HCT116 (cell line): ENCODE results near the gene SAP30L. TPM values are rescaled to one million over a fixed set of nuclear protein-coding genes. Genes with fewer than 3 reads are reported as not detected.

ENCODE experiments used
- ATAC-seq: fragments of 200-7000 bp; cut with Tn5 transposase; 2 replicates; pipeline ENCODE4 v1.9.1; 2020; ENCODE audit warnings: mild to moderate bottlenecking, moderate library complexity
- BruUV-seq: library from RNA; stranded (reverse); fragments of 400-500 nt; replicated peaks from 2 replicates; lab custom pipeline; 2021; lab: Mats Ljungman, UMichigan
- CTCF ChIA-PET: fragments of 300-600 bp; sonication (Branson Sonifier 250); formaldehyde crosslinking; loops from one replicate; lab custom pipeline; 2021; ENCODE audit warnings: antibody characterized with exemption; lab: Charles Lee
- POLR2A ChIA-PET: fragments of 300-600, 350-600 bp; sonication (Branson Sonifier 250); formaldehyde crosslinking; loops from one replicate; lab custom pipeline; 2021; ENCODE audit warnings: antibody characterized with exemption; lab: Charles Lee
- RAD21 ChIA-PET, 2 experiments: fragments of 300-600 bp; sonication (Branson Sonifier 250); formaldehyde crosslinking; loops; one replicate each; lab custom pipeline; 2023; ENCODE audit warnings: low total read pairs in 2 of 2; ENCODE audit not compliant: uncharacterized antibody in 2 of 2, unreplicated experiment in 2 of 2, low non-redundant PET in 1 of 2; lab: Charles Lee
- DNase-seq: peaks from one replicate; pipeline ENCODE4 v3.0.0-alpha.2; 2010; ENCODE audit warnings: low read depth, low spot score
- H2AFZ ChIP-seq: fragments of 200-600 bp; shearing (Covaris generic), sonication (generic); 2 replicates; pipeline ENCODE4 v1.6.1; 2017; ENCODE audit warnings: low read depth, mixed run types, mixed read lengths, antibody characterized with exemption, low read length; ENCODE audit not compliant: poor library complexity, severe bottlenecking
- H3K27ac ChIP-seq: 2 replicates; pipeline ENCODE4 v1.5.1; 2012; ENCODE audit warnings: low read depth, low read length
- H3K27me3 ChIP-seq: fragments of 200-600 bp; sonication (generic); 2 replicates; pipeline ENCODE4 v1.6.1; 2016; ENCODE audit warnings: mixed run types, low read length, mixed read lengths; ENCODE audit not compliant: insufficient read depth
- H3K36me3 ChIP-seq, 2 experiments: fragments of 200-500 bp in 1 of 2; fragments of 200-600 bp in 1 of 2; sonication (Bioruptor generic) in 1 of 2; sonication (generic) in 1 of 2; 2 replicates each; pipeline versions ENCODE4 v1.5.1 to v1.6.1; 2014 to 2016; ENCODE audit warnings: low read length in 2 of 2, inconsistent platforms in 1 of 2, mixed read lengths in 1 of 2, mixed run types in 1 of 2; ENCODE audit not compliant: insufficient read depth in 2 of 2, control insufficient read depth in 1 of 2
- H3K4me1 ChIP-seq, 2 experiments: fragments of 200-600 bp in 1 of 2; sonication (generic) in 1 of 2; 2 replicates each; pipeline versions ENCODE4 v1.5.1 to v1.6.1; 2012 to 2017; ENCODE audit warnings: low read length in 2 of 2, inconsistent platforms in 1 of 2, mild to moderate bottlenecking in 1 of 2, mixed read lengths in 1 of 2, mixed run types in 1 of 2, moderate library complexity in 1 of 2; ENCODE audit not compliant: insufficient read depth in 2 of 2, control insufficient read depth in 1 of 2
- H3K4me2 ChIP-seq: fragments of 200-600 bp; sonication (generic); 2 replicates; pipeline ENCODE4 v1.6.1; 2017; ENCODE audit warnings: mixed run types, low read length, mixed read lengths
- H3K4me3 ChIP-seq, 2 experiments: fragments of 200-600 bp in 1 of 2; sonication (generic) in 1 of 2; replicated peaks in 1 of 2; 2 replicates each; pipeline ENCODE4 v1.5.1; 2011 to 2016; ENCODE audit warnings: low read length in 2 of 2, control low read depth in 1 of 2, low read depth in 1 of 2, mild to moderate bottlenecking in 1 of 2, mixed read lengths in 1 of 2, mixed run types in 1 of 2
- H3K79me2 ChIP-seq: fragments of 200-600 bp; sonication (generic); 2 replicates; pipeline ENCODE4 v1.6.1; 2017; ENCODE audit warnings: mild to moderate bottlenecking, mixed run types, low read length, moderate library complexity, mixed read lengths; ENCODE audit not compliant: insufficient read depth
- H3K9ac ChIP-seq: fragments of 200-600 bp; sonication (generic); 2 replicates; pipeline ENCODE4 v1.6.1; 2016; ENCODE audit warnings: low read length, mixed read lengths
- H3K9me2 ChIP-seq: fragments of 200-600 bp; sonication (generic), shearing (Covaris generic); 2 replicates; pipeline ENCODE4 v1.6.1; 2017; ENCODE audit warnings: mixed run types, mild to moderate bottlenecking, moderate library complexity; ENCODE audit not compliant: insufficient read depth
- H3K9me3 ChIP-seq, 2 experiments: fragments of 200-500 bp in 1 of 2; fragments of 200-600 bp in 1 of 2; sonication (Bioruptor generic) in 1 of 2; sonication (generic) in 1 of 2; 2 replicates each; pipeline ENCODE4 v1.6.1; 2014 to 2017; ENCODE audit warnings: low read length in 2 of 2, mixed read lengths in 2 of 2, inconsistent platforms in 1 of 2, low read depth in 1 of 2, mild to moderate bottlenecking in 1 of 2, mixed run types in 1 of 2, moderate library complexity in 1 of 2; ENCODE audit not compliant: control insufficient read depth in 1 of 2, insufficient read depth in 1 of 2
- H4K20me1 ChIP-seq: fragments of 200-600 bp; sonication (generic), shearing (Covaris generic); 2 replicates; pipeline ENCODE4 v1.6.1; 2017; ENCODE audit warnings: mixed run types, mild to moderate bottlenecking, moderate library complexity; ENCODE audit not compliant: insufficient read depth
- CBX3 ChIP-seq: IDR thresholded peaks from 2 replicates; pipeline ENCODE4 v1.6.1; 2012; ENCODE audit warnings: low read depth
- JUND ChIP-seq: IDR thresholded peaks from 2 replicates; pipeline ENCODE4 v1.6.1; 2012
- POLR2A ChIP-seq: IDR thresholded peaks from 2 replicates; pipeline ENCODE4 v1.7.0; 2011; ENCODE audit warnings: borderline replicate concordance; ENCODE audit not compliant: insufficient read depth, insufficient read length; ENCODE audit errors: extremely low read depth
- POLR2AphosphoS5 ChIP-seq: IDR thresholded peaks from 2 replicates; pipeline ENCODE4 v1.6.1; 2011; ENCODE audit warnings: mild to moderate bottlenecking, low read depth, low read length, moderate library complexity
- SIN3A ChIP-seq: IDR thresholded peaks from 2 replicates; pipeline ENCODE4 v1.6.1; 2012; ENCODE audit warnings: low read depth
- SP1 ChIP-seq: IDR thresholded peaks from 2 replicates; pipeline ENCODE4 v1.6.1; 2012; ENCODE audit warnings: low read depth
- SRF ChIP-seq: IDR thresholded peaks from 2 replicates; pipeline ENCODE4 v1.6.1; 2012; ENCODE audit warnings: low read depth
- TCF7L2 ChIP-seq: IDR thresholded peaks from 2 replicates; pipeline ENCODE4 v1.7.0; 2011; ENCODE audit warnings: borderline replicate concordance, inconsistent platforms; ENCODE audit not compliant: insufficient read depth, insufficient read length; ENCODE audit errors: extremely low read depth
- YY1 ChIP-seq: IDR thresholded peaks from 2 replicates; pipeline ENCODE4 v1.6.1; 2011; ENCODE audit warnings: low read length, low read depth, moderate library complexity, mild to moderate bottlenecking; ENCODE audit not compliant: insufficient replicate concordance; ENCODE audit errors: extremely low read depth
- ZFX ChIP-seq: fragments of 450-650 bp; IDR thresholded peaks from 2 replicates; pipeline ENCODE4 v1.6.1; 2017
- ZNF274 ChIP-seq: fragments of 200-500 bp; sonication (Bioruptor generic); IDR thresholded peaks from 2 replicates; pipeline ENCODE4 v1.6.1; 2014; ENCODE audit warnings: mild to moderate bottlenecking, low read depth, low read length, inconsistent platforms
- intact Hi-C: fragments of 100-400 bp; cut with micrococcal nuclease; formaldehyde crosslinking; loops from 2 replicates; pipeline ENCODE4 v1.10.0; 2022
- total RNA-seq: library from RNA; stranded (reverse); gene quantifications from one replicate; pipeline ENCODE4 v1.2.1, GENCODE V29; 2021; ENCODE audit not compliant: unreplicated experiment
- TF ChIP-seq, protein P1 (sequence below): IDR thresholded peaks from 2 replicates; pipeline ENCODE4 v1.6.1; 2012
- TF ChIP-seq, protein P2 (sequence below): IDR thresholded peaks from 2 replicates; pipeline ENCODE4 v1.6.1; 2012; ENCODE audit warnings: low read depth
- TF ChIP-seq, protein P3 (sequence below): IDR thresholded peaks from 2 replicates; pipeline ENCODE4 v1.6.1; 2012
- TF ChIP-seq, protein P4 (sequence below): IDR thresholded peaks from 2 replicates; pipeline ENCODE4 v1.6.1; 2011; ENCODE audit warnings: mild to moderate bottlenecking, low read length, moderate library complexity; ENCODE audit not compliant: insufficient replicate concordance; ENCODE audit errors: extremely low read depth

The SAP30L gene
- total RNA-seq, 1 experiment from 2014 or later, result 25.5 TPM

DNA sequence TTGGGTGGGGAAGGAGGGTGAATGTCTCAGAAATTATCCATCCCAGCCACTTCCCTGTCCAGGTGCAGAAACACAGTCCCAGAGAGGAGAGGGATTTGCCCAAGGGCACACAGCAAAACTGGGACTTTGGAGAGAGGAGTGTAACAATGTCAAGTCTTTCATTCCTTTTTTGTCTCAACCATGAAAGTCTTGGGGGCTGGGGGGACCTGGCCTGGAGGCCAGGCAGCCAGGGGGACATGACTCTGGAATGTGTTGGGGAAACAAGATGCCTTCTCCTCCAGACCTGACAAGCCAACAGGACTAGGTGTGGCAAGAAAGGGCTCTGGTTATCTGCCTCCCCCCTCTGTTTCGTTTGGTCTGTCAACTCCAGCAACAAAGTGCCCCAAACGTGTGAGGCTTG lies 46.1 kb downstream of the SAP30L start (continued):
- TF ChIP-seq SP1 (no peak), YY1 (no peak), CBX3 (no peak), SRF (no peak), JUND (no peak), POLR2AphosphoS5 (no peak), ZNF274 (no peak)
- TF ChIP-seq, protein P1, sequence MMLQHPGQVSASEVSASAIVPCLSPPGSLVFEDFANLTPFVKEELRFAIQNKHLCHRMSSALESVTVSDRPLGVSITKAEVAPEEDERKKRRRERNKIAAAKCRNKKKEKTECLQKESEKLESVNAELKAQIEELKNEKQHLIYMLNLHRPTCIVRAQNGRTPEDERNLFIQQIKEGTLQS, result no peak

DNA sequence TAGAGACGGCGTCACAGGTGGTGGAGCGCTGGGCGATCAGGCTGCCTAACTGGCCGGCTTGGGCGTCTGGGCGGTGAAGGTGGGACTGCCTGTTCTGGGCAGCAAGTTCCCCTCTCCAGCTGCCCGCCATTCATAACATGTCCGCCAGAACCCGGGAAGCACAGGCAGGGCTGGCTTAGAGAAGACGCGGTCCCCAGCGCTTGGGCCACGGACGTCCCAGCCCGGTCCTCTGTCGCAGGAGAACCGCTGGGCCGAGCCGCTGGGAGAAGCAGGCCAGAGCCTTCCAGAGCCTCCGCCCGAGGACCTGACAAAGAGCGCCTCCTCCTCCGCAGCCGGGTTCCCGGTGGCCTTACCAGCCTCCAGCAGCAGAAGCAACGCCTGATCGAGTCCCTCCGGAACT lies 47.5 kb downstream of the SAP30L start:
- POLR2A ChIA-PET, result no interaction called here
- Histone ChIP-seq H3K79me2 (no peaks in the 10 kb centered on the region), H3K4me2 (no peak overlapping the region), H3K9ac (no peak overlapping the region), H3K9me3 (no peaks in the 10 kb centered on the region), H3K4me1 (no peaks in the 10 kb centered on the region), H3K4me3 (no peak overlapping the region), H3K9me2 (no peaks in the 10 kb centered on the region), H3K36me3 (no peaks in the 10 kb centered on the region), H4K20me1 (no peaks in the 10 kb centered on the region), H2AFZ (no peak overlapping the region), H3K27ac (no peak overlapping the region), H3K27me3 (peaks cover 5% of the 10 kb centered on the region)
- ATAC-seq, result no peak
- intact Hi-C loops, result no loop called here
- no peak for DNase-seq
- no TSS peak for BruUV-seq
- RAD21 ChIA-PET, result no interaction called here
- TF ChIP-seq, protein P2, sequence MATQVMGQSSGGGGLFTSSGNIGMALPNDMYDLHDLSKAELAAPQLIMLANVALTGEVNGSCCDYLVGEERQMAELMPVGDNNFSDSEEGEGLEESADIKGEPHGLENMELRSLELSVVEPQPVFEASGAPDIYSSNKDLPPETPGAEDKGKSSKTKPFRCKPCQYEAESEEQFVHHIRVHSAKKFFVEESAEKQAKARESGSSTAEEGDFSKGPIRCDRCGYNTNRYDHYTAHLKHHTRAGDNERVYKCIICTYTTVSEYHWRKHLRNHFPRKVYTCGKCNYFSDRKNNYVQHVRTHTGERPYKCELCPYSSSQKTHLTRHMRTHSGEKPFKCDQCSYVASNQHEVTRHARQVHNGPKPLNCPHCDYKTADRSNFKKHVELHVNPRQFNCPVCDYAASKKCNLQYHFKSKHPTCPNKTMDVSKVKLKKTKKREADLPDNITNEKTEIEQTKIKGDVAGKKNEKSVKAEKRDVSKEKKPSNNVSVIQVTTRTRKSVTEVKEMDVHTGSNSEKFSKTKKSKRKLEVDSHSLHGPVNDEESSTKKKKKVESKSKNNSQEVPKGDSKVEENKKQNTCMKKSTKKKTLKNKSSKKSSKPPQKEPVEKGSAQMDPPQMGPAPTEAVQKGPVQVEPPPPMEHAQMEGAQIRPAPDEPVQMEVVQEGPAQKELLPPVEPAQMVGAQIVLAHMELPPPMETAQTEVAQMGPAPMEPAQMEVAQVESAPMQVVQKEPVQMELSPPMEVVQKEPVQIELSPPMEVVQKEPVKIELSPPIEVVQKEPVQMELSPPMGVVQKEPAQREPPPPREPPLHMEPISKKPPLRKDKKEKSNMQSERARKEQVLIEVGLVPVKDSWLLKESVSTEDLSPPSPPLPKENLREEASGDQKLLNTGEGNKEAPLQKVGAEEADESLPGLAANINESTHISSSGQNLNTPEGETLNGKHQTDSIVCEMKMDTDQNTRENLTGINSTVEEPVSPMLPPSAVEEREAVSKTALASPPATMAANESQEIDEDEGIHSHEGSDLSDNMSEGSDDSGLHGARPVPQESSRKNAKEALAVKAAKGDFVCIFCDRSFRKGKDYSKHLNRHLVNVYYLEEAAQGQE, result no peak
- TF ChIP-seq JUND, result no peak
- no peak for TF ChIP-seq SIN3A
- no peak for TF ChIP-seq POLR2A
- TF ChIP-seq POLR2AphosphoS5, result no peak
- no peak for TF ChIP-seq ZFX
- TF ChIP-seq TCF7L2, result no peak
- TF ChIP-seq, protein P3, sequence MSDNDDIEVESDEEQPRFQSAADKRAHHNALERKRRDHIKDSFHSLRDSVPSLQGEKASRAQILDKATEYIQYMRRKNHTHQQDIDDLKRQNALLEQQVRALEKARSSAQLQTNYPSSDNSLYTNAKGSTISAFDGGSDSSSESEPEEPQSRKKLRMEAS, result no peak
- TF ChIP-seq, protein P1, result no peak
- no peak for TF ChIP-seq ZNF274
- TF ChIP-seq, protein P4, sequence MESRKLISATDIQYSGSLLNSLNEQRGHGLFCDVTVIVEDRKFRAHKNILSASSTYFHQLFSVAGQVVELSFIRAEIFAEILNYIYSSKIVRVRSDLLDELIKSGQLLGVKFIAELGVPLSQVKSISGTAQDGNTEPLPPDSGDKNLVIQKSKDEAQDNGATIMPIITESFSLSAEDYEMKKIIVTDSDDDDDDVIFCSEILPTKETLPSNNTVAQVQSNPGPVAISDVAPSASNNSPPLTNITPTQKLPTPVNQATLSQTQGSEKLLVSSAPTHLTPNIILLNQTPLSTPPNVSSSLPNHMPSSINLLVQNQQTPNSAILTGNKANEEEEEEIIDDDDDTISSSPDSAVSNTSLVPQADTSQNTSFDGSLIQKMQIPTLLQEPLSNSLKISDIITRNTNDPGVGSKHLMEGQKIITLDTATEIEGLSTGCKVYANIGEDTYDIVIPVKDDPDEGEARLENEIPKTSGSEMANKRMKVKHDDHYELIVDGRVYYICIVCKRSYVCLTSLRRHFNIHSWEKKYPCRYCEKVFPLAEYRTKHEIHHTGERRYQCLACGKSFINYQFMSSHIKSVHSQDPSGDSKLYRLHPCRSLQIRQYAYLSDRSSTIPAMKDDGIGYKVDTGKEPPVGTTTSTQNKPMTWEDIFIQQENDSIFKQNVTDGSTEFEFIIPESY, result no peak
- TF ChIP-seq, all 23 proteins: peak for 0
- CTCF ChIA-PET, result no interaction called here
